ENCODE results near the gene MRPS27.

The MRPS27 gene

GRCh38 chr5:72231991-72232703 is 87.9 kb downstream of the MRPS27 start:
- DNase-seq (ENCODE audit: low spot score) = peak; percentile 86

- no peak for DNase-seq (ENCODE audit: low spot score)
Observed at GRCh38 chr5:72228960-72229359, 91.1 kb downstream of the MRPS27 start.

- peak; percentile 70 for DNase-seq (ENCODE audit: low spot score)
Observed at GRCh38 chr5:72226950-72227349, 93.1 kb downstream of the MRPS27 start.

GRCh38 chr5:72225741-72226140 is 94.3 kb downstream of the MRPS27 start:
- no peak for DNase-seq (ENCODE audit: low spot score)

GRCh38 chr5:72224946-72225463 is 95.0 kb downstream of the MRPS27 start:
- DNase-seq (ENCODE audit: low spot score) = no peak

GRCh38 chr5:72223371-72223770 is 96.7 kb downstream of the MRPS27 start:
- peak; percentile 66 for DNase-seq (ENCODE audit: low spot score)

- DNase-seq (ENCODE audit: low spot score) = no peak
Observed at GRCh38 chr5:72222521-72222920, 97.5 kb downstream of the MRPS27 start.

GRCh38 chr5:72221541-72221940 is 98.5 kb downstream of the MRPS27 start:
- DNase-seq (ENCODE audit: low spot score) = no peak

- no peak for DNase-seq (ENCODE audit: low spot score)
Observed at GRCh38 chr5:72221099-72221498, 98.9 kb downstream of the MRPS27 start.

GRCh38 chr5:72216756-72217155 is 103.3 kb downstream of the MRPS27 start:
- no peak for DNase-seq (ENCODE audit: low spot score)

- no peak for DNase-seq (ENCODE audit: low spot score)
Observed at GRCh38 chr5:72214168-72214567, 105.9 kb downstream of the MRPS27 start.

- DNase-seq (ENCODE audit: low spot score) = no peak
Observed at GRCh38 chr5:72213482-72213881, 106.6 kb downstream of the MRPS27 start.

- no peak for DNase-seq (ENCODE audit: low spot score)
Observed at GRCh38 chr5:72212171-72212570, 107.9 kb downstream of the MRPS27 start.

- peak; percentile 80 for DNase-seq (ENCODE audit: low spot score)
Observed at GRCh38 chr5:72210888-72211678, 109.0 kb downstream of the MRPS27 start.

GRCh38 chr5:72209147-72210115 is 110.6 kb downstream of the MRPS27 start:
- no peak for DNase-seq (ENCODE audit: low spot score)

- no peak for DNase-seq (ENCODE audit: low spot score)
Observed at GRCh38 chr5:72208324-72208926, 111.6 kb downstream of the MRPS27 start.

GRCh38 chr5:72206994-72207393 is 113.0 kb downstream of the MRPS27 start:
- no peak for DNase-seq (ENCODE audit: low spot score)

GRCh38 chr5:72206160-72206559 is 113.9 kb downstream of the MRPS27 start:
- DNase-seq (ENCODE audit: low spot score) = no peak

GRCh38 chr5:72205431-72206009 is 114.5 kb downstream of the MRPS27 start:
- no peak for DNase-seq (ENCODE audit: low spot score)

GRCh38 chr5:72204946-72205345 is 115.1 kb downstream of the MRPS27 start:
- DNase-seq (ENCODE audit: low spot score) = no peak

GRCh38 chr5:72203251-72203845 is 116.7 kb downstream of the MRPS27 start:
- DNase-seq (ENCODE audit: low spot score) = no peak
